B cell (primary cell): ENCODE results near the gene KIF23. TPM values are rescaled to one million over a fixed set of nuclear protein-coding genes. Genes with fewer than 3 reads are reported as not detected.
A peak's percentile ranks its signal among the peaks of the same experiment; 100 is the strongest.

Source experiments
- ATAC-seq: fragments of 200-7000 bp; cut with Tn5 transposase; one replicate; pipeline ENCODE4 v1.10.0; 2021; ENCODE audit warnings: low read depth, mild to moderate bottlenecking, moderate number of reproducible peaks, moderate library complexity
- CTCF ChIA-PET: fragments of 350-600 bp; sonication (Branson Sonifier 250); formaldehyde crosslinking; loops from one replicate; lab custom pipeline; 2021; ENCODE audit warnings: antibody characterized with exemption, inconsistent platforms; lab: Charles Lee
- POLR2A ChIA-PET: fragments of 350-600 bp; sonication (Branson Sonifier 250); formaldehyde crosslinking; loops from one replicate; lab custom pipeline; 2021; ENCODE audit warnings: antibody characterized with exemption; lab: Charles Lee
- DNase-seq: peaks from one replicate; pipeline ENCODE4 v3.0.0; 2013
- H2AFZ ChIP-seq: 2 replicates; pipeline ENCODE4 v1.6.1; 2012; ENCODE audit warnings: mild to moderate bottlenecking, low read depth, low read length; ENCODE audit not compliant: insufficient read depth, poor library complexity, severe bottlenecking
- H3K27ac ChIP-seq, 2 donors: 1 replicate in 1 of 2; 2 replicates in 1 of 2; pipeline ENCODE4 v1.5.1; 2012 to 2013; ENCODE audit warnings: low read length in 2 of 2, mild to moderate bottlenecking in 2 of 2, moderate library complexity in 1 of 2
- H3K27me3 ChIP-seq, 4 experiments: fragments of 200-600 bp in 1 of 4; sonication (generic) in 1 of 4; replicated peaks in 1 of 4; 1 replicate in 2 of 4; 2 replicates in 2 of 4; pipeline versions ENCODE4 v1.6.1 to v1.7.0; 2013 to 2016; ENCODE audit warnings: low read length in 3 of 4, mild to moderate bottlenecking in 2 of 4, mixed read lengths in 1 of 4, moderate library complexity in 1 of 4; ENCODE audit not compliant: insufficient read depth in 4 of 4, control insufficient read depth in 3 of 4; ENCODE audit errors: control extremely low read depth in 1 of 4
- H3K36me3 ChIP-seq, 2 experiments: replicated peaks in 1 of 2; 1 replicate in 1 of 2; 2 replicates in 1 of 2; pipeline versions ENCODE4 v1.6.1 to v1.7.1; 2013; ENCODE audit warnings: low read length in 1 of 2; ENCODE audit not compliant: insufficient read depth in 2 of 2, control insufficient read depth in 1 of 2; ENCODE audit errors: control extremely low read depth in 1 of 2, extremely low read depth in 1 of 2
- H3K4me1 ChIP-seq, 2 donors: fragments of 200-600 bp in 1 of 2; sonication (generic) in 1 of 2; 1 replicate in 1 of 2; 2 replicates in 1 of 2; pipeline versions ENCODE4 v1.5.1 to v1.6.1; 2013 to 2017; ENCODE audit warnings: low read length in 2 of 2; ENCODE audit not compliant: control insufficient read depth in 2 of 2, insufficient read depth in 2 of 2
- H3K4me2 ChIP-seq: replicated peaks from 2 replicates; pipeline ENCODE3; 2012; ENCODE audit warnings: mild to moderate bottlenecking, low read depth, low read length; ENCODE audit not compliant: poor library complexity, severe bottlenecking
- H3K4me3 ChIP-seq, 5 experiments: fragments of 200-600 bp in 1 of 5; sonication (generic) in 1 of 5; 1 replicate in 3 of 5; 2 replicates in 2 of 5; pipeline versions ENCODE4 v1.5.1 to v1.7.0; 2011 to 2016; ENCODE audit warnings: low read length in 4 of 5, mild to moderate bottlenecking in 4 of 5, low read depth in 2 of 5, control low read depth in 1 of 5, moderate library complexity in 1 of 5; ENCODE audit not compliant: insufficient read depth in 1 of 5; ENCODE audit errors: control extremely low read depth in 1 of 5, extremely low read depth in 1 of 5
- H3K79me2 ChIP-seq: fragments of 200-600 bp; sonication (generic); one replicate; pipeline ENCODE4 v1.6.0; 2016; ENCODE audit warnings: low read length; ENCODE audit not compliant: control insufficient read depth, insufficient read depth
- H3K9ac ChIP-seq: fragments of 200-600 bp; sonication (generic); 2 replicates; pipeline ENCODE4 v1.6.1; 2017; ENCODE audit warnings: mild to moderate bottlenecking, low read length, moderate library complexity
- H3K9me3 ChIP-seq, 3 donors: one replicate each; pipeline versions ENCODE4 v1.6.1 to v1.7.1; 2013; ENCODE audit warnings: low read length in 2 of 3; ENCODE audit not compliant: control insufficient read depth in 2 of 3, insufficient read depth in 1 of 3; ENCODE audit errors: control extremely low read depth in 1 of 3
- H4K20me1 ChIP-seq: 2 replicates; pipeline ENCODE4 v1.6.0; 2012; ENCODE audit warnings: mild to moderate bottlenecking, low read length; ENCODE audit not compliant: insufficient read depth, control insufficient read depth, poor library complexity, severe bottlenecking
- H3K27ac Mint-ChIP-seq: one replicate; pipeline ENCODE4 v1.8.0; 2021; ENCODE audit warnings: mixed read lengths
- H3K27me3 Mint-ChIP-seq: one replicate; pipeline ENCODE4 v1.8.0; 2021; ENCODE audit warnings: mixed read lengths
- H3K4me1 Mint-ChIP-seq: one replicate; pipeline ENCODE4 v1.8.0; 2021; ENCODE audit warnings: mixed read lengths
- H3K4me3 Mint-ChIP-seq: one replicate; pipeline ENCODE4 v1.8.0; 2021; ENCODE audit warnings: mixed read lengths
- H3K9me3 Mint-ChIP-seq: one replicate; pipeline ENCODE4 v1.8.0; 2022; ENCODE audit warnings: mixed read lengths; ENCODE audit not compliant: insufficient read depth
- EZH2 ChIP-seq: IDR thresholded peaks from 2 replicates; pipeline ENCODE4 v1.6.1; 2012; ENCODE audit warnings: borderline replicate concordance, low read depth, mild to moderate bottlenecking, moderate library complexity, low read length; ENCODE audit not compliant: insufficient read depth, poor library complexity, severe bottlenecking
- WGBS: methylation state at CpG from one replicate; pipeline ENCODE4 v1.1.5; 2013; ENCODE audit warnings: missing lambda C conversion rate; ENCODE audit not compliant: insufficient coverage; 5-methylcytosine and 5-hydroxymethylcytosine counted together
- intact Hi-C: fragments of 100-400 bp; cut with micrococcal nuclease; formaldehyde crosslinking; loops from one replicate; pipeline ENCODE4 v1.10.0; 2022
- polyA plus RNA-seq: library from polyadenylated mRNA; depleted of rRNA; stranded (reverse); fragments of >200 nt; gene quantifications from 2 replicates; pipeline ENCODE4 v1.2.3, GENCODE V29; 2012
- total RNA-seq, 2 donors: library from RNA; stranded (reverse); fragments of 120-200 nt in 1 of 2; gene quantifications; 1 replicate in 1 of 2; 2 replicates in 1 of 2; pipeline versions ENCODE4 v1.2.3 to v1.2.4, GENCODE V29; 2013 to 2022
- TF ChIP-seq, protein P1 (sequence below): fragments of 200-600 bp; IDR thresholded peaks from one replicate; pipeline ENCODE4 v1.8.0; 2022; ENCODE audit warnings: antibody characterized with exemption, mild to moderate bottlenecking

Gene KIF23
- total and polyA plus RNA-seq, 2 donors (not counting 1 experiment from before 2014, with no cell fraction given), result 0.30 to 0.34 TPM

DNA sequence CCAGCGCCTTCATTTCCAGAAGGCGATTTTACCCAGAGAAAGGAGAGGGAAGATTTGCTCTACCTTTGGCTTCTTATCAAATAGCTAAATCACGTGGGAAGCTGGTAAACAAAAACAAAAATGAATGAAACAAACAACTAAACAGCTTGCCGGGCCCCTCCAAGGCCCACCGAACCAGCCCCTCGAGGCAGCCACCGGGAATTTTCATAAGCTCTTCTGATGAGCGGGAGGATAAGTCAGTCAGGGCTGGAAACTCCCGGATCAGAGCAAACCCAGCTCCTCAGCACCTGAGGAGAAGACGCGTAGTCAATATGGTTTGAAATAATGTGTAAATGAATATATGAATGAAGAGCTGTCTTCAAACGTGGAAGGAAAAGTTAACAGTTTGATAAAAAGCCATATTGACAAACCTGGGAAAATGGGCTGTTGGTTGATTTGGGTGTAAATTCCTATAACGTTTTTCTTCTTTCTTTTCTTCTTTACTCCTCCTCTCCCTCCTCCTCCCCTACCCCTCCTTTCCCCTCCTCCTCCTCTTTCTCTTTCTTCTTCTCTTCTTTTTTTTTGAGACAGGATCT is 49.1 kb downstream of the KIF23 start:
- peaks cover 11 to 16% of the 10 kb centered on the region in 2 donors for H3K4me1 ChIP-seq
- peak overlapping the region; percentile 97 for H2AFZ ChIP-seq
- Mint-ChIP-seq H3K9me3 (no peaks in the 10 kb centered on the region), H3K27ac (peak overlapping the region; percentile 75), H3K4me1 (peaks cover 21% of the 10 kb centered on the region), H3K27me3 (no peaks in the 10 kb centered on the region), H3K4me3 (peak overlapping the region; percentile 88)
- POLR2A ChIA-PET, result interaction anchor here (1.0 to 3.8 kb wide), 2 partner anchors 10 to 1063 kb away, joined by 4 to 30 read pairs; partner anchors contain the start of gene RPLP1
- ATAC-seq (no peak), DNase-seq (no peak)
- peak overlapping the region; percentile 70 to 90 (median 86) for H3K4me3 ChIP-seq
- no peaks in the 10 kb centered on the region for H4K20me1 ChIP-seq
- TF ChIP-seq, protein P1, sequence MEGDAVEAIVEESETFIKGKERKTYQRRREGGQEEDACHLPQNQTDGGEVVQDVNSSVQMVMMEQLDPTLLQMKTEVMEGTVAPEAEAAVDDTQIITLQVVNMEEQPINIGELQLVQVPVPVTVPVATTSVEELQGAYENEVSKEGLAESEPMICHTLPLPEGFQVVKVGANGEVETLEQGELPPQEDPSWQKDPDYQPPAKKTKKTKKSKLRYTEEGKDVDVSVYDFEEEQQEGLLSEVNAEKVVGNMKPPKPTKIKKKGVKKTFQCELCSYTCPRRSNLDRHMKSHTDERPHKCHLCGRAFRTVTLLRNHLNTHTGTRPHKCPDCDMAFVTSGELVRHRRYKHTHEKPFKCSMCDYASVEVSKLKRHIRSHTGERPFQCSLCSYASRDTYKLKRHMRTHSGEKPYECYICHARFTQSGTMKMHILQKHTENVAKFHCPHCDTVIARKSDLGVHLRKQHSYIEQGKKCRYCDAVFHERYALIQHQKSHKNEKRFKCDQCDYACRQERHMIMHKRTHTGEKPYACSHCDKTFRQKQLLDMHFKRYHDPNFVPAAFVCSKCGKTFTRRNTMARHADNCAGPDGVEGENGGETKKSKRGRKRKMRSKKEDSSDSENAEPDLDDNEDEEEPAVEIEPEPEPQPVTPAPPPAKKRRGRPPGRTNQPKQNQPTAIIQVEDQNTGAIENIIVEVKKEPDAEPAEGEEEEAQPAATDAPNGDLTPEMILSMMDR, result no peak
- TF ChIP-seq EZH2, result no peak
- peak overlapping the region; percentile 81 for H3K9ac ChIP-seq
- peak overlapping the region; percentile 57 to 77 for H3K27ac ChIP-seq
- CTCF ChIA-PET, result interaction anchor here (0.6 to 3.1 kb wide), 15 partner anchors 9 to 1263 kb away, joined by 3 to 42 read pairs (median 5); partner anchors contain the start of genes KIF23 and RPLP1
- H3K9me3 ChIP-seq, result no peaks in the 10 kb centered on the region
- H3K36me3 ChIP-seq, result no peaks in the 10 kb centered on the region
- no peaks in the 10 kb centered on the region for H3K27me3 ChIP-seq
- peak overlapping the region; percentile 94 for H3K4me2 ChIP-seq
- H3K79me2 ChIP-seq, result peaks cover 10% of the 10 kb centered on the region
- intact Hi-C loops, result loop anchor here (5.0 kb wide), 1 partner anchor 1014 kb away; no protein-coding TSS in a partner anchor
- 55% methylated on average over 8 of the region's 13 CpGs for WGBS

GRCh38 chr15:69465253-69465652 is 51.1 kb downstream of the KIF23 start:
- no peaks in the 10 kb centered on the region for H3K27me3 Mint-ChIP-seq
- H3K4me3 Mint-ChIP-seq, result no peak overlapping the region
- H3K27ac Mint-ChIP-seq, result no peak overlapping the region
- H3K27me3 ChIP-seq, result no peaks in the 10 kb centered on the region
- TF ChIP-seq, protein P1, result no peak
- no peak for TF ChIP-seq EZH2
- no peaks in the 10 kb centered on the region for H3K9me3 ChIP-seq
- no peaks in the 10 kb centered on the region for H3K9me3 Mint-ChIP-seq
- H3K4me1 Mint-ChIP-seq, result peaks cover 23% of the 10 kb centered on the region
- no CpG with 5 or more reads among the region's 1 CpG for whole genome bisulfite sequencing
- H3K4me2 ChIP-seq, result no peak overlapping the region
- CTCF ChIA-PET, result interaction anchor here (0.6 to 1.3 kb wide), 4 partner anchors 33 to 1260 kb away, joined by 3 to 4 read pairs (median 4); partner anchors contain the start of gene KIF23
- peaks cover 10% of the 10 kb centered on the region for H3K79me2 ChIP-seq
- H4K20me1 ChIP-seq, result no peaks in the 10 kb centered on the region
- no peak overlapping the region for H3K27ac ChIP-seq
- no peak for ATAC-seq
- H3K4me1 ChIP-seq, result peaks cover 11 to 16% of the 10 kb centered on the region in 2 donors
- no peak overlapping the region for H3K4me3 ChIP-seq
- H3K9ac ChIP-seq, result no peak overlapping the region
- POLR2A ChIA-PET, result interaction anchor here (0.7 kb wide), 1 partner anchor 12 kb away, joined by 3 read pairs; no protein-coding TSS in a partner anchor
- intact Hi-C loops, result no loop called here
- no peak overlapping the region for H2AFZ ChIP-seq
- no peaks in the 10 kb centered on the region for H3K36me3 ChIP-seq
- no peak for DNase-seq
